Glutamatergic neuron (in vitro differentiated cells): ENCODE measurements around the gene MYL5. TPM values are rescaled to one million over a fixed set of nuclear protein-coding genes. Genes with fewer than 3 reads are reported as not detected.

ENCODE experiments used
- DNase-seq: peaks from one replicate; pipeline ENCODE4 v3.0.0; 2022
- H3K27ac Mint-ChIP-seq: one replicate; pipeline ENCODE4 v1.8.0; 2020; ENCODE audit warnings: mild to moderate bottlenecking, mixed read lengths, inconsistent platforms; ENCODE audit not compliant: unreplicated experiment
- H3K27me3 Mint-ChIP-seq: one replicate; pipeline ENCODE4 v1.8.0; 2020; ENCODE audit warnings: mild to moderate bottlenecking, moderate library complexity, mixed read lengths, inconsistent platforms; ENCODE audit not compliant: unreplicated experiment
- H3K36me3 Mint-ChIP-seq: one replicate; pipeline ENCODE4 v1.8.0; 2020; ENCODE audit warnings: mild to moderate bottlenecking, mixed read lengths, inconsistent platforms; ENCODE audit not compliant: unreplicated experiment
- H3K4me1 Mint-ChIP-seq: one replicate; pipeline ENCODE4 v1.8.0; 2020; ENCODE audit warnings: mild to moderate bottlenecking, low read depth, mixed read lengths, inconsistent platforms; ENCODE audit not compliant: unreplicated experiment
- H3K4me3 Mint-ChIP-seq: one replicate; pipeline ENCODE4 v1.8.0; 2020; ENCODE audit warnings: mild to moderate bottlenecking, mixed read lengths, inconsistent platforms; ENCODE audit not compliant: unreplicated experiment
- H3K9me3 Mint-ChIP-seq: one replicate; pipeline ENCODE4 v1.8.0; 2020; ENCODE audit warnings: mild to moderate bottlenecking, moderate library complexity, mixed read lengths, inconsistent platforms; ENCODE audit not compliant: unreplicated experiment
- CTCF ChIP-seq: fragments of 200-600 bp; sonication (generic); IDR thresholded peaks from one replicate; pipeline ENCODE4 v1.5.0; 2021; ENCODE audit not compliant: partially characterized antibody, unreplicated experiment
- total RNA-seq: library from RNA; stranded (reverse); fragmentation: NEBNext Ultra II Directional; extraction: Animal tissue kit (Norgen Biotek cat#: 25700); gene quantifications from one replicate; pipeline ENCODE4 v1.2.1, GENCODE V29; 2021; ENCODE audit not compliant: unreplicated experiment

Gene MYL5
- total RNA-seq, 1 donor from 2014 or later: 13.6 TPM

- Mint-ChIP-seq H3K36me3 (peaks cover 3% of the 10 kb centered on the region), H3K27ac (no peak overlapping the region), H3K9me3 (peaks cover 9% of the 10 kb centered on the region), H3K4me1 (peaks cover 5% of the 10 kb centered on the region), H3K4me3 (no peak overlapping the region), H3K27me3 (peaks cover 10% of the 10 kb centered on the region)
- no peak for DNase-seq
- no peak for TF ChIP-seq CTCF
Observed at GRCh38 chr4:649293-649625, 25.1 kb upstream of the MYL5 start.

DNA sequence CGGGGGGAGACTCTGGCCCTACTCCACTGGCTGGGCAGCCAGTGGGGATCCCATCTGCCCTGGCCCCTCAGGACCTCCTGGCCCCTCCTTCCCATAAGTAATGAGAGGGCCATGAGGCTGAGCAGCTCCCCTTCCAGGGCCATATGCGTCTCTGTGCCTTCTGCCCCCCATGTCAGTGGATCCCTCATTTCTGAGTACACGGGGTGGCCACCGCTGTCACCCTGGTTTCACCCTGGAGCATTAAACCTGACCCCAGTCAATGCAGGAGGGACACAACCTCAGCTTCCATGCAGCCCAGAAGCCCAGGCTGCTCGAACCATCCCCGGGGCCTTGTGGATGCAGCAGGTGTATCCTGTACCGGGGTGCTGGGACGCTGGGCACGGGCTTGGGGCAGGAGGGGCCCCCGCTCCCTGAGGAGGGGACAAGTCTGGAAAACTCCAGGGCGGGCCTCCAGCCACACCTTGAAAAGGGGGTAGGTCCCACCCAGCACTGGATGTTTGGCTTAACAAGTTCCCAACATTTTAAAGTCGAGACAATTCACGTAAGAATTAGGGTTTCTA, 24.5 kb upstream of the MYL5 start:
- H3K36me3 Mint-ChIP-seq: peaks cover 3% of the 10 kb centered on the region
- H3K9me3 Mint-ChIP-seq: peaks cover 9% of the 10 kb centered on the region
- H3K4me1 Mint-ChIP-seq: peaks cover 5% of the 10 kb centered on the region
- H3K27ac Mint-ChIP-seq: no peak overlapping the region
- no peak overlapping the region for H3K4me3 Mint-ChIP-seq
- TF ChIP-seq CTCF: no peak
- DNase-seq: no peak
- peaks cover 10% of the 10 kb centered on the region for H3K27me3 Mint-ChIP-seq

- Mint-ChIP-seq H3K27me3 (peaks cover 10% of the 10 kb centered on the region), H3K4me3 (no peak overlapping the region), H3K27ac (no peak overlapping the region), H3K9me3 (peaks cover 9% of the 10 kb centered on the region), H3K36me3 (peaks cover 3% of the 10 kb centered on the region), H3K4me1 (peaks cover 5% of the 10 kb centered on the region)
- TF ChIP-seq CTCF: no peak
- no peak for DNase-seq
Observed at GRCh38 chr4:650461-650860, 23.9 kb upstream of the MYL5 start.

DNA sequence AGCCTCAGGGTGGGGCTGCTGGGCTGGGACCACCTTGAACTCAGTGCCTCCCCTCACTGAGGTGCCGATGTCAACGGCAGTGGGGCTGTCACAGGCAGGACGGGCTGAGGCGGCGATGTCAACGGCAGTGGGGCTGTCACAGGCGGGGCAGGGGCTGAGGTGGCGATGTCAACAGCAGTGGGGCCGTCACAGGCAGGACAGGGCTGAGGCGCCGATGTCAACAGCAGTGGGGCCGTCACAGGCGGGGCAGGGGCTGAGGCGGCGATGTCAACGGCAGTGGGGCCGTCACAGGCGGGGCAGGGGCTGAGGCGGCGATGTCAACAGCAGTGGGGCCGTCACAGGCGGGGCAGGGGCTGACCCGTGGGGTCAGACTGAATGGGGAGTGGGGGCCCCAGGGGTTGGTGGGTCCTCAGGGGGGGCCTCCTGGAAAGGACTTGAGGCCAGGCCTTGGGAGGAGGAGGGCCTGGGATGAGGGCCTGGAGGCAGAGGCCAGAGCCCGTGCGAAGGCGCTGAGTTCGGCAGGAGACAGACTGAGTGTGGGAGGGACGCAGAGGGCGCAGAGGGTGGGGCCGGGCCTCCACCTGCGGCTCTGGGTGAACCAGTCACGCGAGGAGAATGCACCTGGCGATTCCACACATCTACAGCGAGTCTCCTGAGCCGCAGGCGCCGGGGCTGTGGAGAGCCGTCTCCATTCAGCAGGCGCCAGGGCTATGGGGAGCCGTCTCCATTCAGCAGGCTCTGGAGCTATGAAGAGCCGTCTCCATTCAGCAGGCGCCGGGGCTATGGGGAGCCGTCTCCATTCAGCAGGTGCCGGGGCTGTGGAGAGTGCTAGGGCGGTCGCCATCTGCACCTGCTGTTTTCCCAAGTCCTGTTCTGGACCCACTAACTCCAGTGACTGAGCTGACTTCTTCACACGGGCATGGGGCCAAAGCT, 23.1 kb upstream of the MYL5 start:
- Mint-ChIP-seq H3K27me3 (peaks cover 14% of the 10 kb centered on the region), H3K4me1 (peaks cover 4% of the 10 kb centered on the region), H3K36me3 (no peaks in the 10 kb centered on the region), H3K27ac (no peak overlapping the region), H3K4me3 (no peak overlapping the region), H3K9me3 (peaks cover 9% of the 10 kb centered on the region)
- TF ChIP-seq CTCF: no peak
- no peak for DNase-seq
